Right ventricle myocardium superior (tissue), 1 donor: ENCODE measurements around the gene CCL25. TPM values are rescaled to one million over a fixed set of nuclear protein-coding genes. Genes with fewer than 3 reads are reported as not detected.
A peak's percentile ranks its signal among the peaks of the same experiment; 100 is the strongest.

Source experiments
- ATAC-seq: fragments of 200-7000 bp; cut with Tn5 transposase; one replicate; pipeline ENCODE4 v1.9.1; 2020; ENCODE audit warnings: mild to moderate bottlenecking; ENCODE audit not compliant: poor library complexity
- DNase-seq: peaks from one replicate; pipeline ENCODE4 v3.0.0-alpha.2; 2020
- intact Hi-C: fragments of 100-400 bp; cut with DNase I; formaldehyde crosslinking; loops from one replicate; pipeline ENCODE4 v1.11.2; 2022
- total RNA-seq: library from RNA; stranded (reverse); fragmentation: NEBNext Ultra II Directional; extraction: Animal tissue kit (Norgen Biotek cat#: 25700); gene quantifications from one replicate; pipeline ENCODE4 v1.2.1, GENCODE V29; 2021
- donor health status: DM: no; HTN: yes; CAD: no; lungs with severe emphysema.

Gene CCL25
- total RNA-seq, 1 donor from 2014 or later = not detected

- DNase-seq (no peak), ATAC-seq (no peak)
- intact Hi-C loops = no loop called here
These were observed 11.0 kb upstream of the CCL25 start for GRCh38 chr19:8041531-8041931.

DNA sequence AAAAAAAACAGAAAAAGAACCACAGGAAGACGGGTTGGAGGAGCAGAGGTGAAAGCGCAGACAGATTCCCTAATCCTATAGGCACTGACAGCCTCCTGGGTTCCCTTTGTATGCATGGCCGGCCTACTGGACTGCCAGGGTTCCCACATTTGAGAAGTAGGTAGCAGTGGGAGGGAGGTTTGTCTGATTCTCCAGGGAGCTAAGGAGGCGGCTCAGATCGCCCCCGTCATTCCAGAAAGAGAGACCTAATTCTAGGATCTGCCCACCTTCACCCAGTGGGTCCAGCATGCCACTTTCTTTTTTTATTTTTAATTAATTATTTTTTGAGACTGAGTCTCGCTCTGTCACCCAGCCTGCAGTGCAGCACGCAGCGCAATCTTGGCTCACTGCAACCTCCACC, 9.7 kb upstream of the CCL25 start:
- no peak for DNase-seq
- intact Hi-C loops = no loop called here
- ATAC-seq = no peak

DNA sequence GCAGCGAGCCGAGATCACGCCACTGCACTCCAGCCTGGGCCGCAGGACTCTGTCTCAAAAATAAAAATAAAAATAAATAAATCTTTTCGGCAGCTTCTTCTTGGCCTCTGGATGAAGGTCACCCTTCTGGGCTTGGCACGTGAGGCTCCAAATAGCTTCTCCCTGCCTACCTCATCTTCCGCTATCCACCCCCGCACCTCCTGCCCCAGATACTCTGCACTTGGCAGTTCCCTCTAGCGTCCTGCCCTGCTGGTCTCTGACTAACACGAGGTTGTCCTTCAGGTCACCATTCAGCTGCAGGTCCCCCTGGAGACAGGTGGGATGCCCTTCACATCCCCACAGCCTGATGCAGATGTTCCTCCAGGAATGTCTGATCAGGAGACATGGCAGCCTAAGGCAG, 8.5 kb upstream of the CCL25 start:
- intact Hi-C loops = no loop called here
- ATAC-seq (no peak), DNase-seq (no peak)

- no peak for ATAC-seq
- intact Hi-C loops = no loop called here
- no peak for DNase-seq
These were observed 6.5 kb upstream of the CCL25 start for GRCh38 chr19:8045872-8046568.

- DNase-seq (no peak), ATAC-seq (no peak)
- intact Hi-C loops = no loop called here
These were observed 5.9 kb upstream of the CCL25 start for GRCh38 chr19:8046569-8047165.

DNA sequence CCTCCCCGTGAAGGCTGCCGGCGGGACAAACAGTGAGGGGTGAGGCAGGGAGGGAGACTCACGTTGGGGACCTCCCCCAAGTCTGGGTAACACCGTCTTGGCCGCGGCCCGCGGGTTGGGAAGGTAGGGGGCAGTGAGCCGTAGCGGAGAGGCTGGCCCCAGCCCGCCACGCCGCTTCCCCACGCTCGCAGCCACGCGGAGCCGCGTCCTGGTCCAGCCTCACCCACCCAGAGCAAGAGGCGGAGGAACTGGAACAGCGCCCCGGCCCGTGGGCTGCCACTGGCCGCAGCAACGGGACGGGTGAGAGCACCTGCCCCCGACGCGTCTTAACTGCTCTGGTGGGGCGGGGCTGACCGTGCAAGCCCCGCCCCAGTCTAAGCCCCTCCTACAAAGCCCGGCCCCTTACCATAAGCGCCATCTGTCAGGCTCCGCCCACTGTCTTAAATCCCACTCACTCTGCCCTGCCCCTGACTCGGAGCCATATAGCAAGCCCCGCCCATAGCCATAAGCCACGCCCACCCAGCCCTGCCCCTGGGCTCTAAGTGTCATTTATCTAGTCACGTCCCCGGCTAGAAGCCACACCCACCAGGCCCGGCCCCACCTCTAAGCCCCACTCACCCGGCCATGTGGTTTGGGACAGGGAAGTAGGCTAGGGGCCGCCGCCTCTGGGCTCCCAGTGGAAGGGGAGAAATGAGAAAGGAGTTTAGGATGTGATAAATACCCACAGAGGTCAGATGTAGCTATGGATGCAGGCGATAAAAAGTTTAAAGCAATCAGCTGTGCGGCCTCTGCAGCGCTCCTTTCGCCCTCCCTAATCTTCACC, 2.1 kb upstream of the CCL25 start:
- peak; percentile 93 for DNase-seq
- intact Hi-C loops = no loop called here
- peak; percentile 96 for ATAC-seq

DNA sequence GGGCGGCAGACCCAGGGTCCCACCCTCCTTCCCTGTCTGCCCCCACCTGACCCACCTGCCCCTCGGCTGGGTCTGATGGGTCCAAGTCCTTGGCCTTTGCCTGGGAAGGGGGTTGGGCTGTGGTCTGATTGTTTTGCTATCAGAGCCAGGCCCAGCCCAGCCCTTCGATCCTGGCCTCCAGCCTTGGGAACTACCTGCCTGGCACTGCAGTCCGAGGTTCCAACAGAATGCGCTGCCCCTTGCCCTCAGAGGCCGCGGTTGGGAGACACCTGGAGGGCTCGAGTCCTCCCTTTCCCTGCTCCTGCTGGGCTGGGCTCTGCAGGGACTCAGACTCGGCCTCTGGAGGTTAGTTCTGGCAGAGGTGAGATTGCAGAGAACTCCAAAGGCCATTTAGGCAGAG, 1.6 kb downstream of the CCL25 start:
- ATAC-seq (no peak), DNase-seq (no peak)
- intact Hi-C loops = no loop called here

DNA sequence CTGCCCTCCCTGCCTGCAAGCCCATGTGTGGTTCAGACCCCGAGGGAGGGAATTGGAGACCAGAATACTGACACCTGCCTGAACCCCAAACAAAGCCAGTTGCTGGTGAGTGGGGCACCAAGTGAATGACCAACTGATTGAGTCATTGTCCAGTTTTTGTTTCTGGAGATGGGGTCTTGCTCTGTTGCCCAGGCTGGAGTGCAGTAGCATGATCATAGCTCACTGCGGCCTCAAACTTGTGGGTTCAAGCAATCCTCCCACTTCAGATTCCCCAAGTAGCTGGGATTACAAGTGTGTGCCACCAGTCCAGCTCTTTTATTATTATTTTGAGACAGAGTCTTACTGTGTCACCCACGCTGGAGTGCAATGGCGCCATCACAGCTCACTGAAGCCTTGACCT, 4.0 kb downstream of the CCL25 start:
- ATAC-seq (no peak), DNase-seq (no peak)
- intact Hi-C loops = no loop called here

- DNase-seq = no peak
- intact Hi-C loops = no loop called here
- no peak for ATAC-seq
These were observed 5.1 kb downstream of the CCL25 start for GRCh38 chr19:8057545-8058270.

- intact Hi-C loops = no loop called here
- no peak for DNase-seq
- no peak for ATAC-seq
These were observed 12.6 kb downstream of the CCL25 start for GRCh38 chr19:8064911-8065874.

- intact Hi-C loops = no loop called here
- ATAC-seq (no peak), DNase-seq (no peak)
These were observed 13.3 kb downstream of the CCL25 start for GRCh38 chr19:8065875-8066261.

DNA sequence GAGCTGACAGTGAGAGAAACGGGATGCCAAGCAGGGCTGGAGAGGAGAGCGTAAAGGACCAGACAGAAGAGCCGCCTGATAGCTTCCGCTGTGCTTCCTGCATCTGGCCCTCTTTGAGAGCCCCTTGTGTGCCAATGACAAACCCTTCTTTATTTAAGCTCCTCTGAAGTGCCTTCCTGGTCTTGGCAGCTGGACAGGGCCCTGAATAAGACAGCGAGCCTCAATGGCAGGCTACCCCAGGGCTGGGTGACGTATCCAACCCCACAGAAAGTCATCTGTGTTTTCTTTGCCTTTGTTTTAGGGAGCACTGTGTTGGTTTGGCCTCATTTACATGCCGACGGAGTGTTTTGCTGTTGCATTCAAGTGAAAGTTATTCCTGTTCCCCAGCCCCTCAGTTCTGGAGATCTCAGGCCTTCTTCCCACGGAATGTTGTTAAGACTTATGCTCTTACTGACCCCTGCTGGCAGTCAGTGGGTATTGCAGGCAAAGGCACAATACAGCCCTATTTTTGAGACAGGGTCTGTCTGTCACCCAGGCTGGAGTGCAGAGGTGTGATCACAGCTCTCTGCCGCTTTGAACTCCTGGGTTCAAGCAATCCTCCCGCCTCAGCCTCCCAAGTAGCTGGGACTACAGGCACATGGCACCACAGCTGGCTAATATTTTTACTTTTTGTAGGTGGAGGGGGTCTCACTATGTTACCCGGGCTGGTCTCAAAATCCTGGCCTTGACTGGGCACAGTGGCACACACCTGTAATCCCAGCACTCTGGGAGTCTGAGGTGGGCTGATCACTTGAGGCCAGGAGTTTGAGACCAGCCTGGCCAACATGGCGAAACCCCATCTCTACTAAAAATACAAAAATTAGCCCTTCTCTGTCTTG, 16.8 kb downstream of the CCL25 start:
- no peak for DNase-seq
- intact Hi-C loops = no loop called here
- no peak for ATAC-seq

GRCh38 chr19:8071912-8072311, 19.4 kb downstream of the CCL25 start:
- intact Hi-C loops = no loop called here
- no peak for ATAC-seq
- DNase-seq = no peak

DNA sequence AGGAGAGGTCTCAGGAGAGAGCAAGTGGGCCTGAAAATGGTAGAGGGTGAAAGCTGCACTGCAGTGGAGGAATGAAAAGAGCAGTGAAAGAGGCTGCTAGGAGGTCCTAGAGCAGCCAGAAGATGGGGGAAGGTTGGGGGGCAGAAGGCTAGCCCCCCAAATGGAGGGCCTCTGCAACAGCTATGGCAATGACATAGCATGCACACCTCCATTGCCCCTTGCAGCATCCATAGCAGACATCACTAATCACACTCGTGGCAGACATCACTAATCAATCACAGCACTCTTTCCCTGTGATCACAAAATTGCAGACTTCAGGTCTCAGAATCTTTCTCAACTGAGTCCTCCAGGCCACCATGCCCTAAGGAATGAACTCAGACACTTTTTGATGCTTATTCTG, 21.9 kb downstream of the CCL25 start:
- DNase-seq (no peak), ATAC-seq (no peak)
- intact Hi-C loops = no loop called here

GRCh38 chr19:8075158-8076074, 22.9 kb downstream of the CCL25 start:
- intact Hi-C loops = no loop called here
- DNase-seq = no peak

GRCh38 chr19:8079988-8080387, 27.4 kb downstream of the CCL25 start:
- no peak for ATAC-seq
- intact Hi-C loops = no loop called here

More at GRCh38 chr19:8075158-8076074, 22.9 kb downstream of the CCL25 start:
- no peak for ATAC-seq

More at GRCh38 chr19:8079988-8080387, 27.4 kb downstream of the CCL25 start:
- no peak for DNase-seq
